Activated T-cell treated with anti-CD3 and anti-CD28 coated beads for 48 hours (primary cell): ENCODE measurements around the gene DCAF17.
A peak's percentile ranks its signal among the peaks of the same experiment; 100 is the strongest.

Experiments
- DNase-seq: peaks from one replicate; pipeline ENCODE4 v3.0.0-alpha.2; 2020; ENCODE audit warnings: low read depth

DCAF17 gene

DNA sequence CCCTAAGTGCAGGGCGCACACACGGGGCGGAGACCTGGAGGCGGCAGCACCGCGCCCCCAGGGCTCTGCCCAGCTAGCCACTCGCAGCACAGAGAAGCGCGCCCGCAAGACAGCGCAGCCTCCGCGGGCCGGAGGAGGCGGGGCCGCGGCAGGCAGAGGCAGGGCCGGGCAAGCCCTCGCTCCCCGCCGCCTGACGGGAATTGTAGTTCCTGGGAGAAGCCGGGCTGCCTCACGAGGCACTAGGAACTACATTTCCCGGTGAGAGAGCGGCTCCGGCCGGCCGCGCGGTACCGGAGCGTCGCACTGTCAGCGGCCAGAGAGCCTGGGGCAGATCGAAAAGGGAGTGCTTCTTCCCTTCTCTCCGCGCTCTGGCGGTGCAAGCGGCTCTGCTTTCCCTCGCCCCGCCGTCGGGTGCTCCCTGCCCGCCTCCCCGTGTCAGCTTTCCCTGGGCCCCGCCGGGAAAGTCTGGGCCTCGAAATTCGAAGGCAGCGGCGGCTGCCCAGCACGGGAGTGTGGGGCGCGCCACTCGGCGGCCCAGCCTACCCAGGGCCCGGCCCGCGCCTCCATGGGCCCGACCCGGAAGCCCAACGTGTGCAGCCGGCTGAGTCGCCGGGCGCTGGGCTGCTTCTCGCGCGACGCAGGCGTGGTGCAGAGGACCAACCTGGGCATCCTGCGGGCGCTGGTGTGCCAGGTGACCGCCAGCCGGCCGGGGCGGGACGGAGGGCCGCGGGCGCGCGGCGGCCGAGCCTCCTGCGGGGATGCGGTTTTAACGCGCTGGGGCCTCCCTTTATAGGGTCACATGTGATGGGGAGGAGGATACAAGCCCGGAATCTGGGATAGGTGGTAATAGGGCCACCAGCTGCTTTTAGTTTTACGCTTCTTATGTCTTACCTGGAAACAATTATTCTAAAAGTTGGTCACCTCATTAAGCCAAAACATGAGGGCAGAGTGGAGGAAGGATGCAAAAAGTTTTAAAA, at the start of gene DCAF17:
DCAF17 (plus strand) TSS at position 214 of the 977 bp plus-strand sequence; CDS start at position 566, 352 bp downstream.
- DNase-seq: peak; percentile 96

DNA sequence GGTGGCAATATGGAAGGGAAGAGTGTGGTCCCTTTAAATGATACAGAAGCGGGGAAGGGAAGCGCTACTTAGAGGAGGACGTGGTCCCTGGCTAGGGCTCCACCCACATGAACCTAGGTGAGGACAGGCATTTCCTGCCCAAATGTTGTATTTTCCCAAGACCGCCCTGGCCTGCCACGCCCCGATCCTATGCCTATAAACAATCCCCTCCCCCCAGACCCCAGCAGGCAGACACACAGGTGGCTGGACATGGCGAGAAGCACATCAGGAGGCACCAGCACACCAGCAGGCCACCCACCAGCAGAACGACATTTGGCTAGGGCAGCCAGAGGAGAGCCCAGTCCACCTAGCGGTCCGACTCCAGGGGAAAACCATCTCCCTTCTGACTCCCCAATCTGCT, 47.4 kb upstream of the DCAF17 start:
- no peak for DNase-seq

DNA sequence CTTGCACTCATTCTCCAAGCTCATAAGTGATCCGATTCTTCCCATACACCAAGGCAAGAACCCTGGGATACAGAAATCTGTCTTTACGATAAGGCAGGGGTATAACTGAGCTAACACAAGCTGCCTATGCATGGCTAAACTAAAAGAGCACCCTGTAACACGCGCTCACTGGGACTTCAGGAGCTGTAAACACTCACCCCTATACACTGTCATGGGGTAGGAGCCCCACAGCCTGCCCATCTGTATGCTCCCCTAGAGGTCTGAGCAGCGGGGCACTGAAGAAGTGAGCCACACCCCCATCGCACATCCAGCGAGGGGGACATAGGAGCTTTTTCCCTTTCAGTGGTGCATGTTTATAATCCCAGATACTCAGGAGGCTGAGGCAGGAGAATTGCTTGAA, 47.0 kb upstream of the DCAF17 start:
- no peak for DNase-seq

GRCh38 chr2:171389325-171389724, 44.7 kb upstream of the DCAF17 start:
- no peak for DNase-seq

- no peak for DNase-seq
These were observed 44.2 kb upstream of the DCAF17 start for GRCh38 chr2:171389780-171390179.

DNA sequence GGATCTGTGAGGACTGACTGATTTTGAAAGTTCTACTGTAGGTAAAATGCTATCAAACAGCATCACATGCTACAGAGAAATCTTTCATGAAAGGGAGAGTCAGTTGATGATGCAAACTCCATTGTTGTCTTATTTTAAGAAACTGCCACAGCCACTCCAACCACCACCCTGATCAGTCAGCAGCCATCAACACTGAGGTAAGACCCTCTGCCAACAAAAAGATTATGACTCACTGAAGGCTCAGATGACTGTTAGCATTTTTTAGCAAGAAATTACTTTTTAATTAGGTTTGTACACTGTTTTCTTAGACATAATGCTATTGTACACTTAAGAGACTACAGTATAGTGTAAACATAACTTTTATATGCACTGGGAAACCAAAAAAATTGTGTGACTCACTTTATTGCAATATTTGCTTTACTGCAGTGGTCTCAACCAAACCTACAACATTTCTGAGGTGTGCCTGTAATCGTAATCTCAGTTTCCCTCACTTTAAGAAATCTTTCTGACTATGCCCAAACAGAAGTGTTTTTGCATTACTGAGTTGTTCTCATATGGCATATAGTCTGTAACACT, 43.0 kb upstream of the DCAF17 start:
- DNase-seq: peak; percentile 15

DNA sequence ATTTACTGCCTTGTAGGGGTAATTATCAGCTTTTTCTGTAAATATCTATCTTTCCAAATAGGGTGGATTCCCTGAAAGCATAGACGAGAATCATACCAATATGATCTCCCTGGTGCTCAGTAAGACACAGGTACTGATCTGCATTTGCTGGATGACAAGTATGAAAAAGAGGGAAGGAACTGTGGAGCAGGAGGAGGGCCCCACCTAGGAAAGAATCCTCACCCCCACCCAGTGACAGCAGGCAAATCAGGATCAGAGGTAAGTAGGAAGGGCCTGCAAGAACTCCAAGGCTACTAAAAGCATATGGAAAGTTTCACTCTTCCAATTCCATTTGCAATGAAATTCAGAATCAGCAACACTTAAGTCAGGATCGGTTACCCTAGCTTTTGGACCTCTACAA, 42.5 kb upstream of the DCAF17 start:
- no peak for DNase-seq

GRCh38 chr2:171393487-171393886, 40.5 kb upstream of the DCAF17 start:
- no peak for DNase-seq

- DNase-seq: no peak
These were observed 39.8 kb upstream of the DCAF17 start for GRCh38 chr2:171394164-171394740.

DNA sequence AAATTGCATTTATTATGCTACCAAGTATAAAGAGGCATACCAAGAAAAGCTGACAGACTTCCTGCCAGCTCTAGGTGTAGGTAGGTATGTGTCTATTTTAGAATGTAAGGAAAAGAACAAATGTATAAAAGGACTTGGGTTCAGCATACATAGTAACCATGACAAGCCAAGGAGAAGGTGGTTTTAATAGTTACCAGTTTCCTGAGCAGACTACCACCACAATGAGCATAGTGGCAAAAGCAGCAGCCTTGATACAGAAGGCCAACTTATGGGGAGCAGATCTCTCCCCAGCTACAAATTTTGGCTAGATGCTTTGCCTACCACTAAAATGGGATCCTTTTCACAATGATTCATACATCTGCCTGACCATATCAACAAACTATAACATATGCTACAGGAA, 34.7 kb upstream of the DCAF17 start:
- no peak for DNase-seq

- no peak for DNase-seq
These were observed 33.6 kb upstream of the DCAF17 start for GRCh38 chr2:171400395-171400794.

DNA sequence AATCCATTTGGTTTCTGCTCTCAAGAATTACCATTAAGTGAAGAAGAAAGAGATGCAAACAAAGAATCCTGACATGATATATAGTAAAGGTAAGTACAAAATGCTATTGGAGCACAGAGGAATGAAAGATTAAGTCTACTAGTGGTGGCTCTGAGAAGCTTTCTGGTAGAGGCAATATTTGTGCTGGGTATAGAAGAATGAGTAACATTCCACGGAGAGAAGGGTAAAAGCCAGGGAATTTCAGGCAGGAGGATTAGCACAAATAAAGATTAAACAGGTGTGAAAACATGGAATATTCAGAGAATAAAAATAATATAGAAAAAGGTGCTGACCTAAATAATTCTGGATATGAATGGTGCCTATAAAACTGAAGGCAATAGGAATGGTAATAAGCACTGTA, 32.1 kb upstream of the DCAF17 start:
- no peak for DNase-seq

GRCh38 chr2:171402906-171403580, 31.0 kb upstream of the DCAF17 start:
- DNase-seq: no peak

DNA sequence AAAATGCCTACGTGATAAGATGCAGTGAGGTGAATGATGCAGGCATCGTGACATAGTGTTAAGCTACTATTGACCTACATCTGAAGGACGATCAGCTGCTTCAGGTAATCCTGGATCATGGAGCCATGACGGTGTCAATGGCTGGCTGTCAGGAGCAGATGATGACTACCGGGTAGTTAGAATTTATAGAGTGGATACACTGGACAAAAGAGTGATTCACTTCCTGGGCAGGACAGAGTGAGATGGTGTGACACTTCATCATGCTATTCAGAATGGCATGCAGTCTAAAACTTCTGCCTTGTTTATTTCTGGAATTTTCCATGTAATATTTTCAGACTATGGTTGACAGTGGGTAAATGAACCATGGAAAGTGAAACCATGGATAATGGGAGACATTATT, 29.8 kb upstream of the DCAF17 start:
- no peak for DNase-seq

- DNase-seq: no peak
These were observed 29.3 kb upstream of the DCAF17 start for GRCh38 chr2:171404719-171405118.

GRCh38 chr2:171405546-171405945, 28.5 kb upstream of the DCAF17 start:
- DNase-seq: no peak

DNA sequence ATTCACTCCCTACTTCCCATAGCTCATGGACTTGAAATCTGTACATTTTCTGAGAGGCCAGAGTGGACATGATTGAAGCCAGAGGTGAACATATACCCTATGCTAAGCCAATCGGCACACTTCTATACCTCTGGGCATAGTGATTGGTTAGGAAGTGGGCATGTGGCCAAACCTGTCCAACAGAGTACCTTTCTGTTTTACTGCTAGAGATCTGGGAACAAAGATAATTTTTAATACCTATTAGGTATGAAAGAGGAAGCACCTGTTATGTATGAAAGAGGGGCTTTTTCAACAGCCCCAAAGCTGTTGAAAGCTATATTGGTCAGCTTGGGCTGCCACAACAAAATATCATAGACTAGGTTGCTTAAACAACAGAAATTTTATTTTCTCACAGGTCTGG, 28.0 kb upstream of the DCAF17 start:
- DNase-seq: no peak

DNA sequence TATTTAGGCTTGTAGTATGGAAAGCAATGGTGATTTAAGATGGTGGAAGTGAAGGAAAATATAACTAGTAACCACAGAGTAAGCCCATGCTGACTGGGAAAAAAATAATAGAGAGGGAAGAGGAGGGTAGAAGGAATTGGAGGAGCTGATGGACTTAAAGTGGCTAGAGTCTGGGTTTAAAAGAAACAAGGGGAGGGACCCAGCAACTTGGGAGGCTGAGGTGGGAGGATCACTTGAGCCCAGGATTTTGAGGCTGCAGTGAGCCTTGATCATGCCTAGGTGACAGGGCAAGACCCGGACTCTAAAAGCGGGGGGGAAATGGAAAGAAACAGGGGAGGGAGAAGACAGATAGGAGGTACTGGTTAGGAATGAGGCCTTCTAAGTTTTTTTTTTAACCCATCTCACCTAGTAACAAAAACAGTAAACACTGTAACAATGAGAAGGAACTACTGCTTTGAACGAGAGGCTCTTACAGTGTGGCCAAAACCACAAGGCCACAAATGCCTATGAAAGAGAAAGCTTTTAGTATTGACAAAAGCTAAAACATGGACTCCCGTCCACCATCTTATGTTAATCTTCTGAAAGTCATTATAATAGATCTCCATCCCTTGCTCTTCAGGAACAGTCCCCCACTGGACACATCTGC, 26.9 kb upstream of the DCAF17 start:
- DNase-seq: no peak

GRCh38 chr2:171407676-171408044, 26.4 kb upstream of the DCAF17 start:
- DNase-seq: no peak

DNA sequence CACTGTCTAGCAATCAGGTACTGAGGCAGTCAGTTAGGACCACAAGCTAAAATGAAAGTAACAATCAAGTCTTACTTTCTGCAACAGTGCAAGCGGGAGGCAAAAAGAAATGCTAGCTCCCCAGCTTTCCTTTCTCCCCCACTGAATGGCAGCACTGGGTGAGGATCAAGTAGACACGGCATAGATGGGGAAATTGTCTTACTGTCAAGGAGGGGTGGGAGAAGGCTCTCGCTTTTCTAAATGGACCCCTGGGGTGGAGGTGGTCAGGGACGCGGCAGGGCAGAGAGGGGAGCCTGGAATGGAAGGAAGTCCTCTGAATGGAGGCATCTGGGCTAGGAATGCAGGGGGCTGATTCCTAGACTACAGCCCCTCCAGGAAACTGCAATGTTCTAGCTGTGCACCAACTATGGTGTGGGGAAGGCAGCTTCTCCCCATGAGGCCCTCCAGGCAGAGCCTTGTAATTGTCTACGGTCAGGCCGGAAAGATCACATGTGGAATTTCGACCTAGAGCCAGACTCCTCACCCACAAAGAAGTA, 24.5 kb upstream of the DCAF17 start:
- no peak for DNase-seq

DNA sequence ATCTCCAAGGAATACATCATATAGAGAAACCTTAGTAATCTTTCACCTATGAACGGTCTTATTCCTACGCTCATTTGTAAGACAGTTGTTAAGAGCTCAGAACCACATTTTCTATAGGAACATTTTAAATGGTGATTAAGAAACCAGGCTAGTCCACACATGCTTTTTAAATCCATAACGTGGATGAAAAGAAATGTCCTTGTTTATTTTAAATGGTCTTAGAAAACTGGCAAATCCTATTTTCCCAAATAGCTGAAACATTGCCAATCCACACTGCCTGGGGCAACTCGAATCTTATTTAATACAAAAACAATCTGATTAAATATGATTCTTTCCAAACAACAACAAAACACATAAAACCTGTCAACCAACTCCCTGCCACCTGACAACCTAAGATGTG, 23.9 kb upstream of the DCAF17 start:
- DNase-seq: no peak

- no peak for DNase-seq
These were observed 23.4 kb upstream of the DCAF17 start for GRCh38 chr2:171410624-171411023.
